ENCODE results near the gene TCFL5. TPM values are rescaled to one million over a fixed set of nuclear protein-coding genes. Genes with fewer than 3 reads are reported as not detected.

TCFL5 gene
- total RNA-seq, 1 donor from 2014 or later = 6.1 TPM

DNA sequence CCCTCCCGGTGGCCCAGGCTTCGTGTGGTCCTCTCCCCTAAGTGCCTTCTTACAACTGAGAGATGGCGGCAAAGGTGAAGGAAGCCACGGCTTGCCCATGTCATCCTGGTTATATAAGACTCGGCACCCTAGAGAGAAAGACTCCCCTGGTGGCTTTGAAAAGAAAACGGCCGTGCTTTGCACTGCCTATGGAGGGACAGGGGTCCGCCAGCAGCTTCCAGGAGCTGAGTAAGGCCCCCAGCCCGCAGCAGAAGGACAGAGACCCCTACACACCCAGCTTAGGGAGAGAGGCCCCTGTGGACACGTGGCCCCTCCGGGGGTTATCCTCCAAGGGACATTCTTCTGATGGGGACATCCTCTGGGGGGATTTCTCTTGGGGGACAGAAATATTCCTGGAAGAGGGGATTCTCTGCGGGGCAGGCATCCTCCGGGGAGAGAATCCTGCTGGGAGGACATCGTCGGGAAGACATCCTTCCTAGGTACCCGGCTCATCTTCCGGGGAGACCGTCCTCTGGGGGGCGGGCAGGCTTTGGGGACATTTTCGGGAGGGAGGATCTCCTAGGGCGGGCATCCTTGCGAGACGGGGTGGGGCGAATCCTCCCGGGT is 57.5 kb downstream of the TCFL5 start:
- no peak for DNase-seq (ENCODE audit: low spot score in 2 of 2)
- no peak for FAIRE-seq

DNA sequence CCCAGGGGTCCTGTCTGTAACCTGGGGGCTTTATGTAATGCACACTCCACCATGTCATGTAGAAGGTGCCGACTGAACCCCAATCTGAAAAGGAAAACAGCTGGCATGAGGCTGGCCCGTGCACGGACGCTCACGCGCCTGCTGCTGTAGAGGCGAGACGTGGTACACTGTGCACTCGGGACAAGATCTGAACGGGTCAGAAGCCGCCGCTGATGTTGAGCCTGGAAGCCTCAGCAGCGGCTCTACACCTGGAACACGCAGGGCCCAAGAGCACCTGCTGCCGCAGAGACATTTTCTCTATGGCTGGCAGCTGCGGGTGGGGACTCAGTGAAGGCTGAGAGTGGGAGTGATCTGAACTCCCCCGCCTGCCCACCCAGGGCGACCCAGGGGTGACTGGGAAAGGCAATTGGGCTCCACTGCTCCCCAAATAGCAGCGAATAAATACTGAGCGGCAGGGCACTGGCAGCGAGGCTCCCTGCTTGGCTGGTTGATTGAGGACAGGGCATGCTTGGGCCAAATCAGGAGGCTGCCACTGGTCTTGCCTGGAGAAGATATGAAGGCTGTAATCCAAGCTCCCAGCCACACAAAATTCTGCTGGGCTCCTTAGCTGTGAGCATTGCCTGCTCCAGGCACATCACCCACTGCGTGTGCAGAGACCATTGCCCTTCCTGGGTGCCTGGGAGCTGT is 59.5 kb downstream of the TCFL5 start:
- DNase-seq (ENCODE audit: low spot score in 2 of 2) (no peak), FAIRE-seq (no peak)

DNA sequence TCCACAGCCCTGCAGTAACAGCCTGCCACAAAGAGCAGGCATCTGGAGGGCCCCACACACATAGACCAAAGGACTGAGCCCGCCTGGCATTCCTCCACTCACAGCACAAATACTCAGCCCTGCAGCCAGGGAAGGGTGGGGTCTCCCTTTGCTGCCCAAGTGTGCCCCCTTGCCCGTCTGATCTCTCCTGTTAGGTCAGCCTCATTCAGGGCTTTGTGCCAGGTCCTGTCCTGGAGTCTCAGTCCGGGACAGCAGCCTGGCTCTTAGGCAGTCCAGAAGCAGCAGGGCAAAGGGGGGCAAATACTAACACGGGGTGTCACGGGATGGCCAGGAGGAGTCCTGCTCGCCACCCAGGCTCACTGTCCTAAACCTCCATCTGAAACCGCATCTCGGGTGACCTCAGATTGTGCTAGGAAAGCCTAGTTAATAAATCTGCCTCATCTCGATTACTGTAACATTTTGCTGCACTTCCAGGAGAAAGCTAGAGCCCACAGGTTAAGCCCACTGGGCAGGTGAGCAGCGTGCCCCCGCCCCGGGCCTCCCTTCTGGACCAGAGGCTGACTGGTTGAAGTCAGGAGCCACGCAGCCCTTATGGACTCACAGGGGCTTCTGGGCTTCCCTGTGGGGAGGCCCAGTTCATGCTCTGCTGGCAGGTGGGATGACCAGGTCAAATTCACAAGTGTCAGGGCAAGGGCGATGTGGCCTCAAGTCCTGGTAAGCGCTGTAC is 60.2 kb downstream of the TCFL5 start:
- no peak for FAIRE-seq

DNA sequence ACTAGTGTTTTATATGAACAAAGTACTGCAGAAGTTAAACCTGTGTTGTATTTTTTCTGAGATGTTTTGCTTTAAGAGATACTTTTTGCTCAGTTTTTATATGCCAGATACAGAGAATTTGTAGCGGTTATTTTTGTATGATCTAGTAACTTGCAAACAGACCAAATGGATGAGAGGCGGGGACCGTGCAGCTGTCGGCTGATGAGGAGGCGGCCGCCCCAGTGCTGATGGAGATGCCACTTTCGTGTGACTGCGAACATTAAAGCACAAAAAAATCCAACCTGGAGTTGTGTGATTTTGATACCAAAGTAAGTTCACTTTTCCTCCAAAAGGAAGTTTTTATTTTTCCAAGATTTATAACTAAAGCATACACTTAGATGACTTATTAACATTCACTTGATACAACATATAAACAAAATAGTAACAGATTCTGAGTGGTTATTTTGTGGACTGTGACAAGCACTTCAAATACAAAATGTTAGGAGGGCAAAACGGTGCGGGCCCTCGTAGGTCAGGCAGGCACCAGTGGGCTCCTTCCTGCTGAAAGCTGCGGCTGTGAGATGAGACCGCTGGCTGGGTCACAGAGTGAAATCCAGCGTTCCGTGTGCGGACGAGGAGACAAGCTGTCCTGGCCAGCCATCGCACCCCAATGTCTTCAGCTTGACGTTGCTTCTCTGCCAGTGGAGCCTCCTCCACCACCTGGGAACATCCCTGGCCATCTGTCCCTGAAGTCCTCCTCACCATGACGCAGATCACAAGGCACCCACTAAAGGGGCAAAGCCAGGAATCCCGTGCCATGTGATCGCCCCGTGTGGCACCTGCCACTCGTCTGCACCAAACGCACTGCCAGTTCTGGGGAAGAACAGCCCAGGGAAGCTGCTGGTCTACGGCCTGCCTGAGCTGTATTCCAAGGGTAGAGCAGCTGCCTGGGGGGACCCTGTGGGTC is 61.0 kb downstream of the TCFL5 start:
- DNase-seq (ENCODE audit: low spot score in 2 of 2) = no peak
- FAIRE-seq = no peak

More for the DNA sequence above, 60.2 kb downstream of the TCFL5 start:
- DNase-seq (ENCODE audit: low spot score in 2 of 2) = no peak

DNA sequence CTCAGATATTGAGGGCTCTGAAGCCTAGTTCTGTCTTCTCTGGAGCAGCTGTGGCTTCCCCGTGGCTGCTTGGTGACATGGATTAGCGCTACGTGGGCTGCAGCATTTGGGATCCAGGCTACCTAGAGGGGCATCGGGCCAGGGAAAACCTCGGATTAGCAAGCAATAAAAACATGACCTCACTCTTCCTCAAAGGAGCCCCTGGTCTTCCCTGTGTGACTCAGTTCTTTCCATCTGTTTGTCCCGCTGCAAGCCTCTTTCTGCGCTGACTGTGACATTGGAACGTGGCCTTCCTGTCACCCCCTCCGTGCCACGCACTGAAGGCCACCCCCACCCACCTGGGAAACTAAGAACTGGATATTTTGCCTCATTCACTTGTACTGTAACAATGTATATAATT is 61.7 kb downstream of the TCFL5 start:
- no peak for FAIRE-seq
- no peak for DNase-seq (ENCODE audit: low spot score in 2 of 2)

DNA sequence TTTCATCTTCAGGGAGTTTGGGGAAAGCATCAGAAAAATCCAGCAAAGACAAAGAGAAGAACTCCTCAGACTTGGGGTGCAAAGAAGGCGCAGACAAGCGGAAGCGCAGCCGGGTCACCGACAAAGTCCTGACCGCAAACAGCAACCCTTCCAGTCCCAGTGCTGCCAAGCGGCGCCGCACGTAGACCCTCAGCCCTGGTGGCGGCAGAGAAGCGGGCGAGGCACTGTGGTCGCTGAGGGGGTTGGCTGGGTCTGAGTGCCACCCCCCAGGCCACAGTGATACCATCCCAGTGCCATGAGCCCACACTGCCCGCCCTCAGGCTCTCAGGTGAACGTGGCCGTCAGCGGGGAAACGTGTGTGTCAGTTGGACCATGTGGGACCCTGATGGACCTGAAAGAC is 62.2 kb downstream of the TCFL5 start:
- DNase-seq (ENCODE audit: low spot score in 2 of 2) = no peak
- FAIRE-seq = no peak

DNA sequence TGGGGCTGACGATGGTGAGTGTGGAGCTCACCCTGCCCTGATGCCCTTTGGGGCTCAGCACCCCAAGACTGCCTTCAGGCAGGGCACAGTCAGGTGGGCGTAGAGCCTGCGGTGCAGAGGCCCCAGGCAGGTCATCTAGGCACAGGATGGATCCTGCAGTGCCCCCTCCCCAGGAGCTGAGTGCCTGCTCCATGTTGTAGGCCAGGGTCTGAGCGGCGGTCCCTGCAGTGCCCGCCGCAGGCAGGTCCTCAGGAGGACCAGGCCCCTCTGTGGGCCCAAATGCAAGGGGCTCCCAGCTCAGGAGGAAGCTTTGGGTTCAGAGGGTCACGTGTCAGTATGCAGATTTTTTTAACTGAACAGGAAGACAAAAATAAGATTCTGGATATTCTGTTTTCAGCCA is 62.6 kb downstream of the TCFL5 start:
- DNase-seq (ENCODE audit: low spot score in 2 of 2) (no peak), FAIRE-seq (no peak)

DNA sequence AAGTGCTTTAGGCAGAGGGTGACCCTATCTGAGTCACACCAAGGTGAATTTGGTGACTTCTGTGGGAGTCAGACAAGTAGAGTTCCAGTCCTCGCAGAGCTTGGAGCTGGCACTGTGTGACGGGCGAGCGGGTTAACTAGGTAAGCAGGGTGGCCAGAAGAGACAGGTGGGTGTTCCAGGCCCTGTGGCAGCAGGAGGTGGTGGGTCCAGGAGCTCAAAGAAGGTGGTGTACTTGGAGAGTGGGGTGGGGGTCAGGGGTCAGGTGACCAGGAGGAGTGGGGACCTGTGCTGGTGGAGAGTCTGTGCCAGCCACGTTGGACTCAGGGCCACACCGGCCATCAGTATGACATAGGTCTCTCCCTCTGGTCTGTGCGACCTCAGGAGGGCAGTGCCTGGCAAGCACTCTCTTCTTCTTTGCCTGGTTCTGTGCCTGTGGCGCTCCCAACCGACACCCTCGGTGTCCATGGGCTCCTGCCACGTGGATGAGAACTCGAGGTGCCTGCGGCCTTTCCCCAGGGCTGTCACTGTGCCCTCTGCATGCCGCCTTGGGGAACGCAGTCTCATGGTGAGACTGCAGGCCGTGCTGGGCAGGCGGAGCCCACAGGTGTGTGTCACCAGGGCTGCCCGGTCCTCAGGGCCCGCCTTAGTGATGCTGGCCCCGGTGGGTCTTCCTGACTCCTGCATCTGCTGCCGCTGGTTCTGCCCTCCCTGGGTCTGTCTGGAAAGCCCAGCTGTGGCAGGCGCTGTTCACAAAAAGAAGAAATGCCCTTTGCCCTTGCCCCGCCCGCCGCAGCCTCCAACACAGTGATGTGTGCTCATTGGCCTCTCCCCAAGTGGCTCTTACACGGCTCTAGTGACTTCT is 63.7 kb downstream of the TCFL5 start:
- no peak for FAIRE-seq
- no peak for DNase-seq (ENCODE audit: low spot score in 2 of 2)

DNA sequence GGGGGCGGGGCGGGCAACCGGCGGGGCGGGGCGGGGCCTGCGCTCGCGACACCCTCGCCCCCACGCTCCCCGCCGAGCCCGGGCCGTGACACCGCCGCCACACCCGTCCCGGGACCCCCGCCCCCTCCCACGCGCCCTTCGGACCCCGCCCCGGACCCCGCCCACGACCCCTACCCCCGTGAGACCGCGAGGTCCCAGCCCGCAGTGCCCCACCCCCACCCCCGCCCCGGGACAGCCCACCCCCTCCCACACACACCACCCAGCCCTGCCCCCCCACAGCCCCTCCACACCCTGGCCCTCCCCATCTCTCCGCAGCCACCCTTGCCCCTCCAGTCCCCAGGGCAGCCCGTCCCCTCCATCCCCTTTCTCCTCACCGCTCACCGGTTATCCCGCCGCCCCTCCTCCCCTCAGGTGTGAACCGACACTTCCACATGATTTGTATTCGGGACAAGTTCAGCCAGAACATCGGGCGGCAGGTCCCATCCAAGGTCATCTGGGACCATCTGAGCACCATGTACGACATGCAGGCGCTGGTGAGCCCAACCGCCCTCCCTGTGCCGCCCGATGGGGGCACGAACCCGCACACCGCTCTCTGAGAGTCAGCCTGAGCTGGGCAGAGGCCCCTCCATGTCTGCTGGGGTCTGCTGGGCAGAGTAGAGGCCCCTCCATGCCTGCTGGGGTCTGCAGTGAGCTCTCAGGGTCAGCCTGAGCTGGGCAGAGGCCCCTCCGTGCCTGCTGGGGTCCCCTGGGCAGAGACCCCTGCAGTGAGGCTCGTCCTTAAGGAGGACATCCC is 64.7 kb downstream of the TCFL5 start:
- no peak for DNase-seq (ENCODE audit: low spot score in 2 of 2)
- no peak for FAIRE-seq

DNA sequence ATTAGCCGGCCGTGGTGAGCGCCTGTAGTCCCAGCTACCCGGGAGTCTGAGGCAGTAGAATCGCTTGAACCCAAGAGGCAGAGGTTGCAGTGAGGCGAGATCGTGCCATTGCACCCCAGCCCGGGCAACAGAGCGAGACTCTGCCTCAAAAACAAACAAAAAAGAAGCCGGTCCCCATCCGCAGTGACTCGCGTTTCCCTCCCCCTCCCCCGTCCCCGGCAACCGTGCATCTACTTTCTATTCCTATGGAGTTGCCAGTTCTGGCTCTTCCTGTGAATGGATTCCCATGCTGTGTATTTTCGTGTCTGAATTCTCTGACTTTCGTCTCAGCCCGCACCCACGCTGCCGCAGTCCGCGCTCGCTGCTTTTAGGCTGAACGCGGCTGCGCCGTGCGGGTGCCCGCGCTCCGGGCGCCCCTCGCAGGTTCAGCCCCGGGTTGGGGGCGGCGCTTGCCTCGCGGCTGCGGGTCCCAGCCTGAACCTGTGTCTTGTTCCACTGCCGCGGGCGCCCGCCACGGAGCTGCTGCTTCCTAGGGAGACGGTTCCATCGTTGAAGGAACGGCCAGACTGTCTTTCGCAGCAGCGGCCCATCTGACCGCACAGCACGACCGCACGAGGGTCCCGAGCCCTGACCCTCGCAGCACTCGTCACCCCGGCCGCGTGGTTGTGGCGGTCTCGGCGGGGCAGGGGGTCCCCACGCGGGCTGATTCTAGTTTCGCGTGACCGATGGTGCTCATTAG is 66.4 kb downstream of the TCFL5 start:
- FAIRE-seq = no peak
- DNase-seq (ENCODE audit: low spot score in 2 of 2) = peak in 1 of 2 donors; percentile 68

DNA sequence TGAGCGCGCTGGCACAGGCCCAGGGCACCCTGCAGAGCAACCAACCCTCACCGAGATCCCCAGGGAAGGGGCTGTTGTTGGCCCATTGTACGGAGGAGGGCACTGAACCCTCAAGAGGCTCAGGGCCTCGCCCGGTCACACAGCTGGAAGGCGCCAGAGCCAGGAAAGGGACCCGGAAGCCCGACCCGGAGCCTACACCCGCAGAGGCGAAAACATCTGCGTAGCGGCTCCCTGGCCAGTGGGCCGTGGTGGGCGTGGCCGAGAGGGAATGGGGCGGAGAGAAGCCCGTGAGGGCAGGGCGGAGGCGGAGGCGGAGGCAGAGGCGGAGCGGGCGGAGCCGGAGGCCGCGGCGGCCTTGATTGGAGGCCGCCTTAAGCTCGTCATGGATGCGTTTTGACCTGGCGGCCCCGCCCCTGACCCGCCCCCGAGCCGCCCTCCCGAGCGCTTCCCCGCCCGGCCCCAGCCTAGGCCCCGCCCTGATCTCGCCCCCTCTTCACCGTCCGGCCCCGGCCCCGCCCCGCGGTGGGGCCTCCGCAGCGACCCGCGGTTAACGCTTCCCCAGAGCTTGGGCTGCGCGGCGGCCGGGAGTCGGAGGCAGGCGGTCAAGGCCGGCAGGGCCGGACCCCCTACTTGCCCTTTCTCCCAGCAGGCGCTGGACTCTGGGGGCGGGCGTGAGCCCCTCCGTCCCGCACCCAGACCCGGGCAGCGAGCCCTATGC is 67.5 kb downstream of the TCFL5 start:
- no peak for FAIRE-seq

DNA sequence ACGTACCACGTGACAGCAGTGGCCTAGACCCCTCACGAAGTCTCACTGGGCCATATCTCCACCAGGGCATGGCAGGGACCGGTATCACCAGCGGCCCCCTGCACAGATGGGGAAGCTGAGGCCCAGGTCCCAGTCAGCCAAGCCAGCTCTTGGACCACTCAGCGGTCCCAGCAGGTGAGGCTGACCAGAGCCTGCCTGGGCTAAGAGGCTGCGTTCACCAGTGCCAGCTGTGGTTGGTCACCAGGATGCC is 67.9 kb downstream of the TCFL5 start:
- DNase-seq (ENCODE audit: low spot score in 2 of 2) (no peak), FAIRE-seq (no peak)

More for the DNA sequence above, 67.5 kb downstream of the TCFL5 start:
- peak; percentile 96 to 98 for DNase-seq (ENCODE audit: low spot score in 2 of 2)

DNA sequence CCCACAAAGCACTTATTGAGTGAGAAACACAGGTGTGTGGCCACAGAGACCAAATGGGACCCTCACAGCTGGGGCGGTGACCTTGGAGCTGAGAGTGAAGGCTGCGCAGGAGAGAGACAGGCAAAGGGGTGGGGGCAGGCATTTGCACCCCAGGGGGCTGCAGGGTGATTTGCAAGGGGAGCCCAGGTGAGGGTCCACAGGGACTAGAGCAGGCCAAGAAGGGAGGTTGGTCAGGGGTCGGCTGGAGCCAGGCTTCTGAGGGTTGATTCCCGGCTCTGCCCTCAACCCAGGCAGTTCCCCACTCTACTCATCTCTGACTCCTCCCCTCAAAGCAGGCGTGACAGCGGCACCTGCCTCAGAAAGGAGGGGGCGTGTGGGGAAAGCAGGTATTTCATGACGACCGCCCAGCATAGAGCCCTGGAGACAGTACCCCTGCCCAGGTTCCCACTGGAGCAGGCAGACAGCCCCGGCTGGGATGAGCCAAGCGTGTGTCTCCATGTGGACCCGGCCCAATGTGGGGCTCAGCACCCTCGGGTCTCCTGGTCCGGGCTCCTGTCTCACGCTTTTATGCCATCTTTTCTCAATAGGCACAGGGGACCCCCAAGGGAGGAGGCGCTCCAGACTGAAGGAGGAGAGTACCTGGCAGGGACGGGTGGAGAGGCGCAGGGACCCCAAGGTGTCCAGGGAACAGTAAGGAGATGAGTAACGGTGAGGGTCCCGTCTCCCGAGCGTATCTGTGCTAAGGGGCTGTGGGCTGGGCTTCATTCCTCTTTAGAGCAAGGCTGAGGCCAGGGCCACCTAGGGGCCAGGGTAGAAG is 68.5 kb downstream of the TCFL5 start:
- DNase-seq (ENCODE audit: low spot score in 2 of 2) (no peak), FAIRE-seq (no peak)

DNA sequence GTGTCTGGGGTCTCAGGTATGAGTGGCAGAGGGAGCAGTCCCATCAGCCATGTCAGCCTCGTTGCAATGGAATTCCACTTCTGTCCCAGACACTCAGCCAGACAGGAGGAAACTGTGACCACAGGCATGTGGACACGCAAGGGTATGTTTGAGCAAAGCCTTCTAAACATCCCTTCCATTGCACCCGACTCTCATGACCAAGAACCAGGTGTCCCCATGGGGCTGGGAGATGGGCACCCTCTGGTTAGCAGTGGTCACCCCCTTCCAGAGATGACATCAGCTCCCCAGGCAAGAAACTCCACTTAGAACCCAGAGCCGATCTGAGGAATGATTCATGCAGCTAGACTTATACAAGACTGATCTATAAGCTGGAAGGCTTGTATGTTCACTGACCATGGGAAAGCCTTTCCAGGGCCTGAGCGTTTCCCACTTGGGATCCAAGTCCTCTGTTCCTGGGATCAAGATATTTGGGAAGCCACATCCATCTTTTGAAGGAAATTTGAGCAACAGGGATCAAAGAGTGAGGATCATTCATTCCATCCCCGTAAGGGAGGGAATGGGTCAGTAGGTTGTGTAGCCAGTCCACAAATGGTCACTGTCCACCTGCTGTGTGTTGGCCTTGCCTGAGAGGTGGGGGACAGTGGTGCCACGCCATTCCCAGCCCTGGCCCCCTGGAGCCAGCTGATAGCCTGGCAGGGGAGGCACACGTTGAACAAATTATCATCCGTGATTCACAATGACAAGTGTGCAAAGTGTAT is 69.3 kb downstream of the TCFL5 start:
- DNase-seq (ENCODE audit: low spot score in 2 of 2) = no peak
- FAIRE-seq = no peak

DNA sequence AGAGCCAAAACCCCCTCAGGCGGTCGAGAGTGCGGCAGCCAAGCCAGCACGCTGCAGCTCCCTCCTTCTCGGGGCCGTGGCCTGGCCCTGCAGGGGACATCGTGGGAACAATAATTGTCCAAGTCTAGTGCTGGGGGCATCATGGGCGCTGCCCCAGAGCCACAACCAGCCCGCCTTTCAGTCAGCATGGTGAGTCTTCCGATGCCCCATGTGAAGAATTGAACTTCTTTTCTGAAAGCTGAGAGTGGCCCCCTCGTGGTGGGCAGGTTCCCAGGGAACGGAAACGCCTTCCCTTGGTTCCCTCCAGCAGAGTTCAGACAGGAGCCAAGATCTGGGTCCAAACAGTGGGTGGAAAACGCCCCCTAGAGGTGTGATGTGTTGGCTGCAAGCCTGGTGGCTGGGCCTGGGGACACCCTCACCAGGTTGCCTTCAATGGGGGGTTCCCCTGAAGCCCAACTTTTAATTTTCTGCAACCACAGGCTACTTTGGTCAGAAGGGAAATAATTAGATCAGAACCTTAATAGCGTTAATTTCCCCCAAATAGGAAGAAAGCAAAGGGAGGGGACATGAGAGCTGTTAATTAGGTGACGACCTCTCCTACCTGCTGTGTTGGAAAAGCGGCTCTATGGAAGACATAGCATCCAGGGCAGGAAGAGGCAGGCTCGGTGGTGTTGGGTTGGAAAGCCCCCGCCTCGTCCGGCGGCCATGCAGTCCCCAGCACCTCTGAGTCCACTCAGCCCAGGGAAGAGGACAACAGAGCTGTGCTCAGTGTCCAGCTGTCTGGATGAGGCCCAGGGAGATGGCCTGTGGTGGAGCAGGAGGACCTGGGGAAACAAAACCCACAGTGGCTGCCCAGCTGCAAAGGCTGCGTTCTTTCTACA is 70.1 kb downstream of the TCFL5 start:
- FAIRE-seq = peak; percentile 13
- DNase-seq (ENCODE audit: low spot score in 2 of 2) = peak; percentile 79 to 80
